ENCODE measurements around the gene LRRC47.

Gene LRRC47

DNA sequence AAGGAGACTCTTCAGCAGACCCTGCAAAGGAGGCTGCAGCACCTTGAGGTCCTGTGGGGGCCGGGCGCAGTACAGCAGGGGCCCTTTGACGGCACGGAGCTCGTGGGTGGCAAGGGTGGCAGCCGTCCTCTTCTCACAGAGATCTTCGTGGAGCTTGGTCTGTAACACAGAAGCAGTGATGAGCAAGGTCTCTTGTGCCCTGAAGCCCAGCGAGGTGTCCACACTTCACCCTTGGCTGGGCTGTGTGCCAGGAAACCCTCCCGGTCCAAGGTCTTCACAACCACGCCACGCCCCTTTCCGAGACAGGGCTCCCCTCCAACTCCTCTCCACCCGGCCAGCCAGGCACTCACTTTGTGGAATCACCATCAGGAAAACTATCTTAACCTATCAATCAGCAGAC lies 11.3 kb downstream of the LRRC47 start:
- no peak for FAIRE-seq
- TF ChIP-seq, protein P1, sequence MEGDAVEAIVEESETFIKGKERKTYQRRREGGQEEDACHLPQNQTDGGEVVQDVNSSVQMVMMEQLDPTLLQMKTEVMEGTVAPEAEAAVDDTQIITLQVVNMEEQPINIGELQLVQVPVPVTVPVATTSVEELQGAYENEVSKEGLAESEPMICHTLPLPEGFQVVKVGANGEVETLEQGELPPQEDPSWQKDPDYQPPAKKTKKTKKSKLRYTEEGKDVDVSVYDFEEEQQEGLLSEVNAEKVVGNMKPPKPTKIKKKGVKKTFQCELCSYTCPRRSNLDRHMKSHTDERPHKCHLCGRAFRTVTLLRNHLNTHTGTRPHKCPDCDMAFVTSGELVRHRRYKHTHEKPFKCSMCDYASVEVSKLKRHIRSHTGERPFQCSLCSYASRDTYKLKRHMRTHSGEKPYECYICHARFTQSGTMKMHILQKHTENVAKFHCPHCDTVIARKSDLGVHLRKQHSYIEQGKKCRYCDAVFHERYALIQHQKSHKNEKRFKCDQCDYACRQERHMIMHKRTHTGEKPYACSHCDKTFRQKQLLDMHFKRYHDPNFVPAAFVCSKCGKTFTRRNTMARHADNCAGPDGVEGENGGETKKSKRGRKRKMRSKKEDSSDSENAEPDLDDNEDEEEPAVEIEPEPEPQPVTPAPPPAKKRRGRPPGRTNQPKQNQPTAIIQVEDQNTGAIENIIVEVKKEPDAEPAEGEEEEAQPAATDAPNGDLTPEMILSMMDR (IDR thresholded peaks at IDR 0.05; ENCODE audit: insufficient read depth, missing control alignments): no peak
- no peak for DNase-seq (ENCODE audit: insufficient read length, low spot score)

DNA sequence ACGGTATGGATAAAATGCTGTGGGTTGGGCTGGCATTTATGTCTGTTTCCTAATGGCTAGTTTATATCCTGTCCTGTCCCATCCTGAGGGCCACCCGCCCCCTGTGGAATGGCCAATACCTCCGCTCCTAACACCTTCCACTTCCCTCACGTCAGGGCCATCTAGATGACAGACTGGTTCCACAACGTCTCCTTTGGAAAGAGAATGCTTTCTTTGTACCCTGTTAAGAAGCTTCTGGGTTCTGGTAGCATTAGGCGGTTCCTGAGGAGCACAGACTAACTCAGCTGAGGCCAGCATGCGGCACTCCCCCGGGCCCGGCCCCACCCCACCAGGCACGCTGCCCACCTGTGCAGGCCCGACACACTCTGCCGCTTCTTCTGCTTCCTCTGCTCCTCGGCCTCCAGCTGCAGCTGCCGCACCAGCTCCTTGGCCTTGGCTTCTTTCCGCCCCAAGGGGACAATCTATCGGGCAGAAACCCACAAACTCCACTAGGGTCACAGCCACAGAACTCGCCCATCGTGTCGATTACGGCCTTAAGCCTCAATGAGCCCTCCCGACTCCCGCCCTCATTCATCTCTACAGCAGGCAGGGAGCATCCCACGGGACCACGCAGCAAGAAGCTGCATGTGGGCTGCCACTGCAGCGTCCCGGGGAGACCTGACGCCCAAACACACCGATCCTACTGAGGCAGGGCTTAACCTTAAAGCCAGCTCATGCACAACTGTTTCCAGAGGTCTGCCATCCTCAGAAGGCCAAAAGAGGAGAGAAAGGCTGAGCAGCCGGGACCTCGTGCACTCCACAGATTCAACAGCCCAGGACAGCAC lies 12.4 kb downstream of the LRRC47 start:
- no peak for DNase-seq (ENCODE audit: insufficient read length, low spot score)
- no peak for FAIRE-seq
- TF ChIP-seq, protein P1 (IDR thresholded peaks at IDR 0.05; ENCODE audit: insufficient read depth, missing control alignments): no peak

DNA sequence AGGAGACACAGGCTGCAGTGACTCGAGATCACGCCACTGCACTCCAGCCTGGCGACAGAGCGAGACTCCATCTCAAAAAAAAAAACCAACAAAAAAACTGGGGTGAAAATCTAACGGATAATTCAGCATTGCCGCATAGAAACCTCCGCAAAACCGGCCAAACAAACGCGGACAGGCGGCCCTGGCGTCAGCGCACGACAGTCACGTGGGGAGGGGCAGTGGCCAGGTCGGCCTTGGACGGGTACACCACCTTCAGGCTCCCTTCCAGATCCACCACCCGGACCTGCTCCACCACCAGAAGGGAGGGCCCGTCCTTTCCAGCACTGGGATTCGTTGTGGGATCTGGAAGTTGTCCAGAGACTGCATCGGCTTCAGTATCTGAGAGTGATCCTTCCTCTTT lies 15.4 kb downstream of the LRRC47 start:
- TF ChIP-seq, protein P1 (IDR thresholded peaks at IDR 0.05; ENCODE audit: insufficient read depth, missing control alignments): no peak
- no peak for DNase-seq (ENCODE audit: insufficient read length, low spot score)
- no peak for FAIRE-seq

DNA sequence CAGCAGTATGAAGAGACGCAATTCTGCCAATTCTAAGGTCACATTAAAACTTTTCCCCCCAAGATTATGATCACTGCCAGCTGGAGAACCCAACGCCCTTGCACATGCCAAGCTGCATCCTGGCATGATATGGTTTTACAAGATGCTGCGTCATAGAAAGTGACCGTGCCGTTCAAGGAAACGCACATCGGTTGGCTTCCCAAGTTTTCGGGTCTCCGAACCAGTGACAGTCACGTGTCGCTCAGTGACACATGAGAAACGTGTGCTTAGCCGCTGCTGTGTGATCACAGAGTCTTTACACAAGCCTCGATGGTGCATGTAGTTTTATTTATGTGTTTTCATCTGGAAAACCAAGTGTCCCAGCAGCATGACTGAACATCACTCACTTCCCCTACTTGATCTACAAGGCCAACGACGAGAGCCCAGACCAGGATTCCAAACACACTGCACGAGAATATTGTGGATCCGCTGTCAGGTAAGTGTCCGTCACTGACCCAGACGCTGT lies 16.3 kb downstream of the LRRC47 start:
- no peak for FAIRE-seq
- TF ChIP-seq, protein P1 (IDR thresholded peaks at IDR 0.05; ENCODE audit: insufficient read depth, missing control alignments): no peak
- no peak for DNase-seq (ENCODE audit: insufficient read length, low spot score)

DNA sequence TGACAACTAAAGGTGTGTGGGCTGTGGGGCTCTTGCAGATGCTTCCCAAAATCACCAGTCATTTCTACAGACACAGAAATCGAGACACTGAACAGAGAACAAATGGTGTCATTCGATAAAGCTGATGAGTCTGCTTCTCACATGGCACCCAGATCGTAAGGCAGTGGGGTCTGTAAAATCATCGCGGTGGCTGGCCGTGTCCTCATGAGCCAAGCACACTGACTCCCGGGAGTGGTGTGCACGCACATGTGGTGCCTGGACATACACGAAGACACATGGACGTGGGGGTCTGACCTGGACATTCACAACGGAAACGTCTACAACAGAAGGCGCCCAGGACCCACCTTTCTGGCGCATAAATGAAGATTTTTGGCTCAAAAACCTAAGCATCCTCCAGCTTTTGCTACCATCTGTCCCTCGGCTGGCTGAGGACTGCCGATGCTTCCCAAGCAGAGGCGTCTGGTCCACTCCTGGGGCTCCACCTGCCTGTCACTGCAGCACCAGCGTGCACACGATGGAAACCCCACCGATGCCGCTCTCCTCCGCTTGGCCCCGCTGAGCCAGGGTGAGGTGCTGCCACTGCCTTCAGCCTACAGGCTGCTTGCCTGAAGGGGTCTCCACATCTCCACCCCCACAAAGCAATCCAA lies 16.9 kb downstream of the LRRC47 start:
- FAIRE-seq (no peak), DNase-seq (ENCODE audit: insufficient read length, low spot score) (no peak)
- TF ChIP-seq, protein P1 (IDR thresholded peaks at IDR 0.05; ENCODE audit: insufficient read depth, missing control alignments): no peak

DNA sequence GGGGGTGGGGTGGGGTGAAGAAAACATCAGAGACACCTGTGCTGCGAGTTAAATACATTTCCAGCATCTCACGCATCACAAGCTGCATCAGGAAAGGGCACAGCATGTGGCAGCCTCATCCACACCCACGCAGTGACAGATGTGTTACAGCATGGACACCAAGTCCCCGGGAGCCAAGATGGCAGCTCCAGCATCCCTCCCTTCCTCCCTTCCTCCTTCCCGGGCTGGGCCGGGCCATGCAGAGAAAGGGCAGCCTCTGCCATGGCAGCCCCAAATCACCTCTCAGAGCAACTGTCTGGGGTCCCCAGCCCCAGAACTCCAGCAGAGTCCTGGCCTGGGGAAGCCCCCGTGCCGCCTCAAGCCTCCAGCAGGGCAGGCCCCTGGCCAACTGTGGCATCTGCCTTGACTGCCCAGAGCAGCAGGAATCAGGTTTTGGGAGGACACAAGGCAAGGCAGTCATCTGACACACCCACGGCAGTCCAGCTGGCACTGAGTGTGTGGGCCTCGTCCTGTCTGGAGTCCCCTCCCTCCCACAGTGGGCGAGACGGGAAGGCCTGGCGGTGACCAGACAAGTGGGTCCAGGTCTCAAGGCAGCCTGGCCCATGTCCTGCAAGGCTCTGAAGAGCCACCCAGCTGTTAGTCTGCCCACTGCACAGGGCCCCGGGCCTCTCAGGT lies 17.6 kb downstream of the LRRC47 start:
- TF ChIP-seq, protein P1 (IDR thresholded peaks at IDR 0.05; ENCODE audit: insufficient read depth, missing control alignments): no peak
- DNase-seq (ENCODE audit: insufficient read length, low spot score) (no peak), FAIRE-seq (no peak)

All from D721Med (cell line).